SU-DHL-6 (cell line): Measurements from ENCODE around the gene NHS.

Experiments used
- EZH2phosphoT487 ChIP-seq: fragments of 200-600 bp; sonication (generic), shearing (Covaris generic); conservative IDR thresholded peaks from 2 replicates; pipeline ENCODE4 v1.6.1; 2018; ENCODE audit warnings: mild to moderate bottlenecking, antibody characterized with exemption, low read length, moderate library complexity, mixed read lengths
- TF ChIP-seq, protein P1 (sequence below): fragments of 200-600 bp; sonication (generic); IDR thresholded peaks from one replicate; pipeline ENCODE4 v1.5.1; 2017; ENCODE audit warnings: antibody characterized with exemption, mild to moderate bottlenecking, low read length, moderate library complexity; ENCODE audit not compliant: insufficient read depth, poor library complexity, severe bottlenecking

DNA sequence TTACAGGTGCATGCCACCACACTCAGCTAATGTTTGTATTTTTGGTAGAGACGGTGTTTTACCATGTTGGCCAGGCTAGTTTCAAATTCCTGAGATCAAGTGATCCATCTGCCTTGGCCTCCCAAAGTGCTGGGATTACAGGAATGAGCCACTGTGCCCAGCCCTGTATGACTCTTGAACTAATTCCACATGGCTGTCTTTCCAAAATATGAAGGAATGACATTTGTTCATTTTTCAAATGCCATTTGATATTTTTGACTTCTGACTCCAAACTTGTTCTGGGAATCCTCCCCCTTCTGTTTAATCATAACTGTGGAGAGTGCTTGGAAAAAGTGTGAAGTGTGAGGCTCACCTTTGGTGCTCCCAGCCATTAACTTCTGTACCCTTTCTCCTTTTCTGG lies 119.2 kb downstream of the NHS start:
- TF ChIP-seq EZH2phosphoT487: no peak
- TF ChIP-seq, protein P1, sequence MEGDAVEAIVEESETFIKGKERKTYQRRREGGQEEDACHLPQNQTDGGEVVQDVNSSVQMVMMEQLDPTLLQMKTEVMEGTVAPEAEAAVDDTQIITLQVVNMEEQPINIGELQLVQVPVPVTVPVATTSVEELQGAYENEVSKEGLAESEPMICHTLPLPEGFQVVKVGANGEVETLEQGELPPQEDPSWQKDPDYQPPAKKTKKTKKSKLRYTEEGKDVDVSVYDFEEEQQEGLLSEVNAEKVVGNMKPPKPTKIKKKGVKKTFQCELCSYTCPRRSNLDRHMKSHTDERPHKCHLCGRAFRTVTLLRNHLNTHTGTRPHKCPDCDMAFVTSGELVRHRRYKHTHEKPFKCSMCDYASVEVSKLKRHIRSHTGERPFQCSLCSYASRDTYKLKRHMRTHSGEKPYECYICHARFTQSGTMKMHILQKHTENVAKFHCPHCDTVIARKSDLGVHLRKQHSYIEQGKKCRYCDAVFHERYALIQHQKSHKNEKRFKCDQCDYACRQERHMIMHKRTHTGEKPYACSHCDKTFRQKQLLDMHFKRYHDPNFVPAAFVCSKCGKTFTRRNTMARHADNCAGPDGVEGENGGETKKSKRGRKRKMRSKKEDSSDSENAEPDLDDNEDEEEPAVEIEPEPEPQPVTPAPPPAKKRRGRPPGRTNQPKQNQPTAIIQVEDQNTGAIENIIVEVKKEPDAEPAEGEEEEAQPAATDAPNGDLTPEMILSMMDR: no peak
